SU-DHL-6 (cell line): ENCODE results near the gene FNDC7.

Experiments
- EZH2phosphoT487 ChIP-seq: fragments of 200-600 bp; sonication (generic), shearing (Covaris generic); conservative IDR thresholded peaks from 2 replicates; pipeline ENCODE4 v1.6.1; 2018; ENCODE audit warnings: mild to moderate bottlenecking, antibody characterized with exemption, low read length, moderate library complexity, mixed read lengths
- TF ChIP-seq, protein P1 (sequence below): fragments of 200-600 bp; sonication (generic); IDR thresholded peaks from one replicate; pipeline ENCODE4 v1.5.1; 2017; ENCODE audit warnings: antibody characterized with exemption, mild to moderate bottlenecking, low read length, moderate library complexity; ENCODE audit not compliant: insufficient read depth, poor library complexity, severe bottlenecking

GRCh38 chr1:108712606-108713150 is at the start of gene FNDC7:
- TF ChIP-seq, protein P1, sequence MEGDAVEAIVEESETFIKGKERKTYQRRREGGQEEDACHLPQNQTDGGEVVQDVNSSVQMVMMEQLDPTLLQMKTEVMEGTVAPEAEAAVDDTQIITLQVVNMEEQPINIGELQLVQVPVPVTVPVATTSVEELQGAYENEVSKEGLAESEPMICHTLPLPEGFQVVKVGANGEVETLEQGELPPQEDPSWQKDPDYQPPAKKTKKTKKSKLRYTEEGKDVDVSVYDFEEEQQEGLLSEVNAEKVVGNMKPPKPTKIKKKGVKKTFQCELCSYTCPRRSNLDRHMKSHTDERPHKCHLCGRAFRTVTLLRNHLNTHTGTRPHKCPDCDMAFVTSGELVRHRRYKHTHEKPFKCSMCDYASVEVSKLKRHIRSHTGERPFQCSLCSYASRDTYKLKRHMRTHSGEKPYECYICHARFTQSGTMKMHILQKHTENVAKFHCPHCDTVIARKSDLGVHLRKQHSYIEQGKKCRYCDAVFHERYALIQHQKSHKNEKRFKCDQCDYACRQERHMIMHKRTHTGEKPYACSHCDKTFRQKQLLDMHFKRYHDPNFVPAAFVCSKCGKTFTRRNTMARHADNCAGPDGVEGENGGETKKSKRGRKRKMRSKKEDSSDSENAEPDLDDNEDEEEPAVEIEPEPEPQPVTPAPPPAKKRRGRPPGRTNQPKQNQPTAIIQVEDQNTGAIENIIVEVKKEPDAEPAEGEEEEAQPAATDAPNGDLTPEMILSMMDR, result no peak
- no peak for TF ChIP-seq EZH2phosphoT487
